GM19438 (cell line): ENCODE data around the gene FAM124A.
A peak's percentile ranks its signal among the peaks of the same experiment; 100 is the strongest.
"Not testable (repeated sequence)": the region's sequence is repeated elsewhere in the genome, so short reads cannot be mapped to it uniquely, and the experiment has no call there.

Experiments
- ATAC-seq: cut with Tn5 transposase; IDR thresholded peaks from one replicate; pipeline ENCODE4 v1.9.1; 2021; ENCODE audit warnings: low read depth; ENCODE audit not compliant: unreplicated experiment

Gene FAM124A

DNA sequence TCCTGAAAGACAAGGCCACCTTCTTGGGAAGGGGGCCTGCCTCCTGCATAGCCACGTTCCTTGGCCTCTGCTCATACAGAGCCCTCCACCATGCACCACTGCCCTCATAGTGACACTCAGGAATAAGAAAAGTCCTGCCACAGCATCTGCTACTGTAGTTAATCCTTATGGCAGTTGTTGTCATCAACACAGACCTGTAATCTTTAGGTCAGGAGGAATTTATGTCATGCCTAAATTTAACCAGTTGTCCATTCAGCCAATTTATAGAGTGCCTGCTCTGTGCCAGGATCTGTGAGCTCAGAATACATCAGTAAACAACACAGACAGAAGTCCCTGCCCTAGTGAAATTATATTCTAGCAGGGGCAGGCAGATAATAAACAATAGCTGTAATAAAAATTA lies 44.4 kb downstream of the FAM124A start:
- no peak for ATAC-seq

DNA sequence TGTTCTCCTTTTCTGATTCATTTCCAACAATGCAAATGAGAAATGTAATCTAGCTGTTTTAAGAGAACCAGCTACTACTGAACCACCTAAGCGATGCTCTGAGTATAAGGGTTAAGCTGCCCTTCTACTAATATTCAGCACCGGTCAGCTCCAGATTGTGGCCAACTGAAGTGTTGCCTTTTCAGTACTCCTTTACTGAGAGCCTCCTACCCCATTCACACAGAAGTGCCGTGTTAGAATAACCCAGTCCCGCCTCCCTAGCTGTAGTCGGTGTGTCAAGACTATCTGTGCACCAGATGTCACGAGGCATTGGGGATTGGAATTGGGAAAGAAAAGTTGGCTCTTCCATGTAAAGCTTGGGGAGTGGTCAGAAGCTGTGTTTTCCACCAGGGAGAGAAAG lies 45.4 kb downstream of the FAM124A start:
- ATAC-seq = no peak

DNA sequence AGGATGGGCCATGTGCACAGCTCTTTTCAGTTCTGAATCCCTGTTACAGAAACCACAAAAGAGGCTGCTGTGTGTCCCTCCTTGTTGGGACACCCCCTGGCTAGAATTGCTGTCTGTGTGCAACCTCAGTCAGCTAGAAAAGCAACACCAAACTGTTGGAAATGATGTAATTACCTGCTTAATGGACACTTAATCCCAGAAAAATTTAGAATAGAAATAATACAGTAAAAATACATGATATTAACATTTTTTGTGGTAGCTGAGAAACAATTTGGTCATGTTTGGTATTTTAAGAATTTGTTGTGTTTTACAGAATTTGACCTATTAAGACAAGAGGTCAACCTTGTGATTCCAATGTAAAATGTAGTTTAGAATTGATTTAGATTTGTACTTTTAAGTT lies 46.8 kb downstream of the FAM124A start:
- no peak for ATAC-seq

DNA sequence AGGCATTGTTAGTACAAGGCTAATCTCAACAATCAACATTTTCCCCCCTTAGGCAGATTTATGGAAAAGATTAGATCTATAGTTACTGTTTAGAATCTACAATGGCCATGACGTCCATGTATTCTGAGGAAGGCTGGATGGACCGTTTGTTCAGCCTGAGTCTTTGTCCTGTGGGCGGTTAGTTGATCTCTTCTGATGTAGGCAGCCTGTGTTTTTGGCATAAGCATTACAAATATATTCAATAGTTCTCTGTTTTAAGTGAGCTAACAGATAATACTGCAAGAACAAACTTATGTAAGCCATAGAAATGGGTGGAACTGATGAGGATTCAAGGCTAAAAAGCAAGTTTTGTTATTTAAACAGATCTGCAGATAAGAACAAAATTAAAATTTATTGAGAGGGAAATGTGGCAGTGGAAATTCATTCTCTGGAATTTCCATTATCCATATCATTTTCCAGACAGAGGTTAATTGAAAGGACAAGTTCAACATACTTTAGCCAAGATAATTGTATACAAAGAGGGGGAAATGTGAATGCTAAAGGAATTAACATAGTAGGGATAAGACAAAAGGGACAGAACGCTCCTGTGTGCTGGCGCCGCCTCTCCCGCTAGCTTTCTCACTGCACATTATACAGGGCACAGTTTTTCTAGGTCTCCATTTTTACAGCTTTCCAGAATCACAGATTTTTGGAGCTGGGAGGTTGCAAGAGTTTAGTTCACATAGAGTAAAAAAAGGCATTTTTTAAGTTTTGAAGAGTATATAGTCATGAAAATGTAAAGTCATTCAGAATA lies 48.6 kb downstream of the FAM124A start:
- no peak for ATAC-seq

DNA sequence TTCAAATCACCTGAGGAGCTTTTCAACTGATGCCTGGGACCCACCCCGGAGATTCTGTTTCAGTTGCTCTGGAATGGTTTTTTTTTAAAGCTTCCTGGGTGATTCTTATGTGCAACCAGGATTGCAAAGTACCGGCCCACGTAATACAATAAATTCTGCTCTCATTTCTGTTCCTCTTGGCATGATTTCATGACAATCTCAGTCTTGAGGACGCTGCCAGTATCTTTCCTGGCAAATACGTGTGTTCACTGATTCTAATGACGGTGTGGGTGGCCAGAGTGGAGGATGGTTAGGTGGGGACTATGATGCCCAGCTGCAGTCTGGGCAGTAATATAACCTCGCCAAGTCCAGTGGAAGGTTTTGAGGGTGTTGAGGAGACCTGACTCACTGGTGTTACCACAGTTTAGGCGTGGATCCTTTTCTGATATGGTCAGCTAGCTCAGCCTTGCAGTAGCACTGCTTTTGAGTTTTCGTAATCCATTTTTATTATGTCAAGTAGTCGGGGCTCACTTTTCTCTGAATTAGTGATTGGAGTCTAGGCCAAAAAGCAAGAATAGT lies 49.4 kb downstream of the FAM124A start:
- ATAC-seq = no peak

DNA sequence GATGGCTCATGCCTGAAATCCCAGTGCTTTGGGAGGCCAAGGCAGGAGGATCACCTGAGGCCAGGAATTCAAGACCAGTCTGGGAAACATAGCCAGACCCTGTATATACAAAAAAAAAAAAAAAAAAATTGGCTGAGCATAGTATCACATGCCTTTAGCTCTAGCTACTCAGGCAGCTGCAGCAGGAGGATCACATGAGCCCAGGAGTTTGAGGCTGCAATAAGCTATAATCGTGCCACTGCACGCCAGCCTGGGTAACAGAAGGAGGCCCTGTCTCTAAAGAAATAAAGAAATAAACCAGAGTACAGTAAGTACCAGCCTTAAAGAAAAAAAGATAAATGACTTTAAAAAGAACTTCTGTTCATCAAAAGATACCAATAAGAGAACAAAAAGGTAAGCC lies 52.9 kb downstream of the FAM124A start:
- ATAC-seq = no peak

DNA sequence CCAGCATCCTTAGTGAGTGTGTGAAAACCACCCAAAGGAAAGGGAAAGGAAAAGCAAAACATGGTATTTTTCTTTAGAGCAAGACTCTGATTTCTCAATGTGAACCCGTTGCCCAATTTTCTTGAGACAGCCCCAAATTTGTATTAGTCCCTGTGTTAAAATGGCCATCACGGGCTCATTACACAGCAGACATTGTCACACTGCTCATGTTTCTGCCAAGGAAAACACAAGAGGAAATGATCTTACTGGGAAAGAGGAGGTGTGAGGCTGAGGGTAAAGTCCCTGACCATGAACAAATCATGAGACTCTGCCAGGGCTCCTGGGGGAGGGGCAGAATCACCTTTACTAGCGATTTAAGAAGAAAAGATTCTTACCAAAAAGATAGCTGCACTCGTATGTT lies 54.4 kb downstream of the FAM124A start:
- ATAC-seq = no peak

DNA sequence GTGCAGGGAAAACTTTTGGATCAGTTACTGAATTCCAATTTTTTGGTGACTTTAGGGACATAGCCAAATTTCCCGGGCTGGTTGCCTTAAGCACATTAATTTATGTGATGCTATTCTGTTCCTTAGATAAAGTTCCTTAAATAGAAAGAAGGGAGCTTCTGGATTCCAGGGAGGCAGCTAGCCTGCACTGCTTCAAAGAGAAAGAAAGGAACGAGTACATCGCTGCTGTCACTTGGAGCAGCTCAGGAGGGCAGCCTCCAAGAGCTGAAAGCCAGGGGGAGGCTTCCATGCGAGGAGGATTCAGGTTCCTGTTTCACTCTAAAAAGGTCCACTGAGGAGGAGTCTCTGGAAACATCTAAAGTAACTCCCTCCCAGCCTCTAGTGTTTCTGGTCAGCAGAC lies 55.7 kb downstream of the FAM124A start:
- ATAC-seq = no peak

DNA sequence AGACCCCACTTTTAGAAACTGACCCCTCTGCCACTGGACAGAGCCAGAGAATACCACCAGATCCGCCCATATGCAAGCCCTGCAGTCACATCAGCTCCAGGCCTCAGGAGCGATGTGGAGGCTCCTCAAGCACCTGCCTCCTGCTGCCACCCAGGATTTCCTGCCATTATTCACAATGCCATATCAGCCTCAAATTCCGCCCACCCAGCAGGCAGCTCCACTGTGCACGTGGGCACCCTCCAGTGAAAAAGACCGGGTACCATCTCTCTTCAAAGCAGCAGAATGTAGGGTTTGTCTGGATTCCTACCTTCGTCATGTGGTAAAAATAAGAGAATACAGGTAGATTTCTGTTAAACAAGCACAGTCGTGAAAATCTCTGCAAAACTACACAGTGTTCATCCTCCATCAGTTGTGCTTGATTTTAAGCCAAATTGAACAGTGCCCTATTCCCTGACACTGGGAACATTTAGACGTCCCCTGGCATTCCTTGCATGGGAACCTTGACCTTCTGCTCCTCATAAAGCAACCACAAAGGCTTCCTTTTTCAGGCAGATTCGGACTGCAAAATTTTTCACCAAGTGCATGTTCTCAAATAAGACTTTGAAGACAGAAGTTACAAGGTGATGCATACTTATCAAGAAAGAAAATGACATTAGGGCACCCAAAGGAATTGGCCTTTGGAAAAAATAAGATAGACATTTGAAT lies 56.4 kb downstream of the FAM124A start:
- no peak for ATAC-seq

DNA sequence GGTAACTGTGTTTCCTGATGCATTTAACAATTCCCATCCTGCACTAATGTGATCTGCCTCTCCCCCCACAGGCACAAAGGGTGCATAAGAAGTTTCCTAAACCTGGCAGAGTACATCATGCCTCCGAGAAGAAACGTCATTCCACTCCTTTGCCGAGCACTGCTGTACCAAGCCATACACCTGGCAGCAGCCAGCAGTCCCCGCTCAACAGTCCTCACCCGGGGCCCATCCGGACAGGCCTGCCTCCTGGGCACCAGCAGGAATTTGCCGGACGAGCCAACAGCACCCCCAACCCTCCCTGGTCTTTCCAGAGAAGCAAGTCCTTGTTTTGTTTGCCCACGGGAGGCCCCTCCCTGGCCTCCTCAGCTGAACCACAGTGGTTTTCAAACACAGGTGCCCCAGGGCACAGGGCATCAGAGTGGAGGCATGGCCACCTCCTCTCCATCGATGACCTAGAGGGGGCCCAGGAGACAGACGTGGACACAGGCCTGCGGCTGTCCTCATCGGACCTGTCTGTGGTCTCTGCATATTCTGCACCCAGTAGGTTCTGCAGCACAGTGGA lies 58.3 kb downstream of the FAM124A start:
- ATAC-seq = no peak

DNA sequence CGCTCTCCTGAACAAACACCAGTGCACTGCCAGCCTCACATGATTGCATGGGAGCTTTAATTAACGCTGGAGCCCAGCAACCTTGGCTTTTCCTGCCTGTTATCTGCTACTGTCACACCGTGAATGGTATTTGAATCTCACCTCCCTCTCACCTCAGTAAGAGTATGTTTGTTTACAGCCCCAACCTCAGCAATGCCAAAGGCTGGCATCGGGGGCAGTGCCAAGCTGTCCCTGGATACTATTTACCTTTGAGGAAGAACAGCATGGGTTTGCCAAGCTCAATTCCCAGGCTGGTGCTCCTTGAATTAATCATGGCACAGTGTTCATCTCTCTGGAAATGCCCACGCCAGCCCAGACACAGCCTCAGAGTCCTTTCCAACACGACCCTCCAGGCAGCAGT lies 60.1 kb downstream of the FAM124A start:
- no peak for ATAC-seq

DNA sequence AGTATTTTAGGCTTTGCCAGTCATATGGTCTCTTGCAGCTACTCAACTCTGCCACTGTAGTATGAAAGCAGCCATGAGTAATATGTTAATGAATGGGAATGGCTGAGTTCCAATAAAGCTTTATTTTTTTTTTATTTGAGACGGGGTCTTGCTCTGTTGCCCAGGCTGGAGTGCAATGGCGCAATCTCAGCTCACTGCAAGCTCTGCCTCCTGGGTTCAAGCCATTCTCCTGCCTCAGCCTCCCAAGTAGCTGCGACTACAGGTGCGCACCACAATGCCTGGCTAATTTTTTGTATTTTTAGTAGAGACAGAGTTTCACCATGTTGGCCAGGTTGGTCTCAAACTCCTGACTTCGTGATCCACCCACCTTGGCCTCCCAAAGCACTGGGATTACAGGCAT lies 60.7 kb downstream of the FAM124A start:
- not testable (repeated sequence) for ATAC-seq

DNA sequence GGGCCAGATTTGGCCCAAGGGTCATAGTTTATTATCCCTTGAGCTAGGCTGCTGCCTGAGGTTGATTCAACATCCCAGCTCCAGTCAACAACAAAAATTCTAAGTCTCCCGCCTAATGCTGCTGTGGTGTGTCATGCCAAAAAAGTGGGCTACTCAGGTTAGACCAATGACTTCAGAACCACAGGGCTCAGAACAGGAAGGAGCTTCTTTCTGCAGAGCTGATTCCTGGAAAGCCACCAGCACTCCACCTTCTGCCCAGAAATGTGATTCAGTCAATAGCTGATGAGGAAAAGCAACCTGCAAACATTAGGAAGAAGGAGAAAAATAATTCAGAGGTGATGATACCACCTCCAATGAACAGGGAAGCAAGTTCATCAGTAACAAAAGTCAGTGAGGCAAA lies 61.2 kb downstream of the FAM124A start:
- ATAC-seq = no peak

DNA sequence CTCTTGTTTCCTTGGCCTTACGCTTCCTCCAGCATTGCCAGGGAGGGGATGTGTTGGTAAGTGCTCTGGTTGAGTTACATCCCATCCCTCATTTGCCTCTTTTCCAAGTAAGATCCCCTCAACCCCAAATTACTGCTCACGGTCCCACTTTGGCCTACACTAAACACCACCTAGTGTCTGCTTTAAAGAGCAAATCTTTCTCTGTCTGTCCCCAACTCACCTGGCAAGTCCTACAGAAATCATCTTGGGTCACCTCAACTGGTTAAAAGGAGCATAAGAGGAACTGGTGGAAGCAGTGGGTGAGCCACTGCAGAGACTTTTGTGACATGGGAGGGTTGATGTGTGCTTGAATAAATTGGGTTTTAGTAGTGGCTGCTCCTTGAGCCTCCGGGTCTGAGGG lies 62.1 kb downstream of the FAM124A start:
- ATAC-seq = no peak

DNA sequence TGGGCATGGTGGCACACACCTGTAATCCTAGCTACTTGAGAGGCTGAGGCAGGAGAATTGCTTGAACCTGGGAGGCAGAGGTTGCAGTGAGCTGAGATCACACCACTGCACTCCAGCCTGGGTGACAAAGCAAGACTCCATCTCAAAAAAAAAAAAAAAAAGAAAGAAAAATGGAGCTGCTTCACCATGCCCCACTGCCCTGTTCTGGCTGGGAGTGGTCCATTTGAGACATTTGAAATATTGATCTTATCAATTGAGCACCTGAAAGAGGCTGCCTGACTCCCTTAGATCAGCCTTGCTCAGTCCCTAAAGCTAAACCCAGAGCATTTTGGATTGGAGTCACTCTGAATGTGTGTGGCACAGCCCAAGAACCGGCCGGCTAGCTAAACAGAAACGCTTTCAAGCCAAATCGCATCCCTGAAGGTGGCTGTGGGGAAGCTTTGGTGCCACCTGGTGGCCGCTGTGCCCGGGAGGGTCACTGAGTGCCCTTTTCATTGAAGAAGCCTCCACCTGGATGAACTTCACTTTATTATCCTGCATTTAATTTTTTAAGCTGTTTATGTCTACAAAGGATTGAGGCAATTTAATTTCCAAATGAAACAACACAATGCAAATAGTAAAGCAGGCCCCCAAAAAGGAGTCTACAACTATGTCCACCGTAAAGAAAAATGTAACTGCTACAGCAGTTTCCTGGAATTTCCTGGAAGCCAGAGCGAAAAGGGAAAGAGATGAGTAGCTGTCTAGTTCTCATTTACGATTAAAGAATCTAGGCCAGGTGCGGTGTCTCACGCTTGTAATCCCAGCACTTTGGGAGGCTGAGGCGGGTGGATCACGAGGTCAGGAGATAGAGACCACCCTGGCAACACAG lies 64.2 kb downstream of the FAM124A start:
- ATAC-seq = peak; percentile 72

DNA sequence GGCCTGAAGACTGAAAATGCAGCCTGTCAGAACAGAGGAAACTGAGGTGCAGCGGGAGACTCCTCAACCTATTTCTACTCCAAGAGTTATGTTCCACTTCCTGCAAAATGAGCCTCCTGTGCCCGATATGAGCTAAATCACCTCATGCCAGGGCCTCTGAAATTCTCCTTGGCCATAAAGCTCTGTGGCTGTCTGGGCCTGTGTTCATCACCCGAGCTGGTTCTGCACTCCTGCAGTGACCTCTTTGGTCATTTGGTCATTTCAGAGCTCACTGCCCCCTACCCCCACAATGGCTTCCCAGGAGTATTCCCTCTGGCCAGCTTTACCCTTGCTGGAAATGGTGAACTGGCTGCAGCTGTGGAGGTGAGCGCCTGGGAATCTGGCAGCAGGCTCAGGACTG lies 65.6 kb downstream of the FAM124A start:
- no peak for ATAC-seq

DNA sequence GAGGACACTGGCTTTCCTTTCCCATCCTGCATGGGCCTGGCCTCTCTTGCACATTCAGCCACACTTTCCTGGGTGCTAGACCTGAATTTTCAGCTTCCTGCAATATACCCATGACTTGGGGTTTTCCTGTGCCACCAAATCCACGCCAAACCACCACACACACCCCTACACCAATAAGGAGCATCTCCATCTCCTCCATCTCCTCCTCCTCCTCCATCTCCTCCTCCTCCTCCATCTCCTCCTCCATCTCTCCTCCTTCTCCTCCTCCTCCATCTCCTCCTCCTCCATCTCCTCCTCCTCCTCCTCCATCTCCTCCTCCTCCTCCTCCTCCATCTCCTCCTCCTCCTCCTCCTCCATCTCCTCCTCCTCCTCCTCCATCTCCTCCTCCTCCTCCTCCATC lies 66.1 kb downstream of the FAM124A start:
- ATAC-seq = not testable (repeated sequence)

DNA sequence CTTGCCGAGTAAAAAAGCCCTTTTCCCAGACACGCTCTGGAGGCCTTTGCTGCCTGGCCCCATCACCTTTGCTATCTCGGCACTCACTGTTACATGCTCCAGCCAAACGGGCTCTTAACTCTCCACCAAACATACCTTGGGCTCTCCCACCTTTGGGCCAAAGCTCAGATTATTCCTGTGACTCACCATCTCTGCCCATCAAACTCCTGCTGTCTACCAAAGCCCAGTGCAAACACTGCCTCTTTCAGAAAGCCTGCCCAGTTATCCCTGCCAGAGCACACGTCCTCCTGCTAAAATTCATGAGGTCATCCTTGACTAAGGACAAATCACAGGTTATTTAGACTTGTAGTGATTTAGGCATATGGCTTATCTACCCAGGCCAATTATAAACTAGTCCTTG lies 69.1 kb downstream of the FAM124A start:
- ATAC-seq = no peak

DNA sequence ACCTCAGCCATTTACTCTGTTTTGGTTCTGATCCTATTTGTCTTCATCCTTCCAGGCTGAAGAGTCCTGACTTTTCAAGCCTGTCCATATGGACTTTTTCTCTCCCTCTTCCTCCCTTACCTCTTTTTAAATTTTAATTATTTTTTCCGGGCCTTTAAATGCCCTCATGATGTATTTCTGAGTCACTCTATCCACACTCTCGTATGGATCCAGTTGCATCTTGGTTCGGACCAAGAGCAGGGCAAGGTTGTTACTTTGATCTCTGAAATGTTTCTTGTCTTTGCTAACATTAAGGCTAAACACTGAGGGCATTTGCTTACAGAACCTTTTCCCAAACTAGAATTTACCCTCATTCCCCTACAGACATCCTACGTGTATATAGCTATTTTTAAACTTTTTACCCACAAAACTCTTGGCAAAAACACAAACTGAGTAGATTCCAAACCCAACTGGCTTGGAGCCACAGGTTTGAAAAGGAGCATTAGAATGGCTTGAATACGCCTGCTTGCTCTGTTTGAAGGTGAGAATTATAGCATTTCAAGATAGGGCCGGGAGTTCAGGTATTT lies 69.9 kb downstream of the FAM124A start:
- no peak for ATAC-seq

DNA sequence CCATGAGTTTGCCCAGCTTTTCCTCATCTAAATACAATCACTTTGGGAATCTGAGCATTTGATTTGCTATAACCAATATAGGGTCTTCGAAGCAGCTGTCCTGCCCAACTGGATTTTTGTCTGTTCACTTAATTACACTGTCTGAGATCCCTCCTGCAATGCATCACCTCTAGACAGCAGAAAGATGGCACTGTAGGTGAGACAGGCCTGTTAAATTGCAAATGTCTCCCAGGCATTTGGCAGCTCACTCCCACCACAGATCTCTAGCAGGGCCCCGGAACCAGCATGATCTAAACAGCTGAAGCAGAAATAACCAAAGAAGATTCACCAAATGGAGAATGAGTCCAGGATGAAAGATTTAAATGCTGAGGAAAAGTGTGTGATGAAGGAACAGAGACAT lies 75.4 kb downstream of the FAM124A start:
- ATAC-seq = no peak
